ENCODE data around the gene RELL1.

RELL1 gene

GRCh38 chr4:37584071-37584470 lies 102.1 kb downstream of the RELL1 start:
- no peak for TF ChIP-seq CTCF (IDR thresholded peaks at IDR 0.05)
- H3K27ac ChIP-seq: no peak overlapping the region
- peaks cover 10% of the 10 kb centered on the region for H3K9me3 ChIP-seq
- H3K27me3 ChIP-seq: peaks cover 43% of the 10 kb centered on the region
- H3K4me1 ChIP-seq (ENCODE audit: control insufficient read depth in 1 of 2, insufficient read depth in 1 of 2, low read depth in 1 of 2, low read length in 1 of 2): no peaks in the 10 kb centered on the region
- no peak overlapping the region for H3K4me3 ChIP-seq (ENCODE audit: low read depth in 1 of 2, low read length in 1 of 2)
- no peaks in the 10 kb centered on the region for H3K36me3 ChIP-seq

GRCh38 chr4:37573566-37573965 lies 112.6 kb downstream of the RELL1 start:
- no peak for TF ChIP-seq CTCF (IDR thresholded peaks at IDR 0.05)
- Histone ChIP-seq H3K27me3 (peaks cover 6% of the 10 kb centered on the region), H3K4me3 (ENCODE audit: low read depth in 1 of 2, low read length in 1 of 2) (no peak overlapping the region), H3K36me3 (no peaks in the 10 kb centered on the region), H3K9me3 (no peaks in the 10 kb centered on the region), H3K4me1 (ENCODE audit: control insufficient read depth in 1 of 2, insufficient read depth in 1 of 2, low read depth in 1 of 2, low read length in 1 of 2) (no peaks in the 10 kb centered on the region), H3K27ac (no peak overlapping the region)

- Histone ChIP-seq H3K4me1 (ENCODE audit: control insufficient read depth in 1 of 2, insufficient read depth in 1 of 2, low read depth in 1 of 2, low read length in 1 of 2) (no peaks in the 10 kb centered on the region), H3K27me3 (peaks cover 6% of the 10 kb centered on the region), H3K36me3 (no peaks in the 10 kb centered on the region), H3K27ac (no peak overlapping the region), H3K4me3 (ENCODE audit: low read depth in 1 of 2, low read length in 1 of 2) (no peak overlapping the region), H3K9me3 (no peaks in the 10 kb centered on the region)
- no peak for TF ChIP-seq CTCF (IDR thresholded peaks at IDR 0.05)
These were observed 117.7 kb downstream of the RELL1 start for GRCh38 chr4:37568489-37568888.

- Histone ChIP-seq H3K27ac (no peak overlapping the region), H3K27me3 (peaks cover 6% of the 10 kb centered on the region), H3K9me3 (no peaks in the 10 kb centered on the region), H3K4me1 (ENCODE audit: control insufficient read depth in 1 of 2, insufficient read depth in 1 of 2, low read depth in 1 of 2, low read length in 1 of 2) (no peaks in the 10 kb centered on the region), H3K4me3 (ENCODE audit: low read depth in 1 of 2, low read length in 1 of 2) (no peak overlapping the region), H3K36me3 (no peaks in the 10 kb centered on the region)
- TF ChIP-seq CTCF (IDR thresholded peaks at IDR 0.05): no peak
These were observed 118.3 kb downstream of the RELL1 start for GRCh38 chr4:37567836-37568235.

GRCh38 chr4:37562592-37562991 lies 123.6 kb downstream of the RELL1 start:
- H3K9me3 ChIP-seq: no peaks in the 10 kb centered on the region
- H3K4me1 ChIP-seq (ENCODE audit: control insufficient read depth in 1 of 2, insufficient read depth in 1 of 2, low read depth in 1 of 2, low read length in 1 of 2): no peaks in the 10 kb centered on the region
- no peaks in the 10 kb centered on the region for H3K27me3 ChIP-seq
- no peak overlapping the region for H3K4me3 ChIP-seq (ENCODE audit: low read depth in 1 of 2, low read length in 1 of 2)
- H3K27ac ChIP-seq: no peak overlapping the region
- H3K36me3 ChIP-seq: no peaks in the 10 kb centered on the region
- no peak for TF ChIP-seq CTCF (IDR thresholded peaks at IDR 0.05)

GRCh38 chr4:37561803-37562207 lies 124.4 kb downstream of the RELL1 start:
- Histone ChIP-seq H3K4me1 (ENCODE audit: control insufficient read depth in 1 of 2, insufficient read depth in 1 of 2, low read depth in 1 of 2, low read length in 1 of 2) (no peaks in the 10 kb centered on the region), H3K9me3 (no peaks in the 10 kb centered on the region), H3K36me3 (no peaks in the 10 kb centered on the region), H3K27ac (no peak overlapping the region), H3K4me3 (ENCODE audit: low read depth in 1 of 2, low read length in 1 of 2) (no peak overlapping the region), H3K27me3 (no peaks in the 10 kb centered on the region)
- no peak for TF ChIP-seq CTCF (IDR thresholded peaks at IDR 0.05)
